Right lung (tissue), 5 donors: Measurements from ENCODE around the gene FRMPD4. TPM values are rescaled to one million over a fixed set of nuclear protein-coding genes. Genes with fewer than 3 reads are reported as not detected.

Experiments
- DNase-seq, 2 donors: peaks; one replicate each; pipeline ENCODE4 v3.0.0-alpha.2; 2013
- polyA plus RNA-seq, 5 donors: library from polyadenylated mRNA; unstranded; fragments of 120-200 nt; gene quantifications; one replicate each; pipeline versions ENCODE4 v1.2.1 to v1.2.3, GENCODE V29; 2013; ENCODE audit warnings: inconsistent platforms in 1 of 5, low replicate concordance in 1 of 5; ENCODE audit not compliant: insufficient read length in 5 of 5, insufficient read depth in 1 of 5

The FRMPD4 gene
- polyA plus RNA-seq, 5 donors: 0.40 to 1.2 (median 0.76) TPM

- DNase-seq: no peak
These were observed 288.1 kb downstream of the FRMPD4 start for GRCh38 chrX:12426420-12426819.

GRCh38 chrX:12434493-12434892 lies 296.2 kb downstream of the FRMPD4 start:
- no peak for DNase-seq

GRCh38 chrX:12439416-12439815 lies 301.1 kb downstream of the FRMPD4 start:
- DNase-seq: no peak

- DNase-seq: no peak
These were observed 302.0 kb downstream of the FRMPD4 start for GRCh38 chrX:12440246-12440645.

GRCh38 chrX:12441381-12442128 lies 303.3 kb downstream of the FRMPD4 start:
- DNase-seq: no peak

GRCh38 chrX:12443534-12444098 lies 305.3 kb downstream of the FRMPD4 start:
- no peak for DNase-seq

GRCh38 chrX:12446342-12447075 lies 308.2 kb downstream of the FRMPD4 start:
- no peak for DNase-seq

GRCh38 chrX:12447448-12448064 lies 309.3 kb downstream of the FRMPD4 start:
- DNase-seq: no peak

- DNase-seq: no peak
These were observed 314.0 kb downstream of the FRMPD4 start for GRCh38 chrX:12452268-12452667.

GRCh38 chrX:12460929-12461328 lies 322.7 kb downstream of the FRMPD4 start:
- DNase-seq: no peak

- no peak for DNase-seq
These were observed 324.8 kb downstream of the FRMPD4 start for GRCh38 chrX:12463052-12463451.

GRCh38 chrX:12463873-12464272 lies 325.6 kb downstream of the FRMPD4 start:
- DNase-seq: no peak

- DNase-seq: no peak
These were observed 329.0 kb downstream of the FRMPD4 start for GRCh38 chrX:12467321-12467720.

- no peak for DNase-seq
These were observed 331.0 kb downstream of the FRMPD4 start for GRCh38 chrX:12469296-12469695.

- DNase-seq: no peak
These were observed 332.8 kb downstream of the FRMPD4 start for GRCh38 chrX:12471061-12471460.

GRCh38 chrX:12480956-12481355 lies 342.7 kb downstream of the FRMPD4 start:
- no peak for DNase-seq

GRCh38 chrX:12488220-12488619 lies 349.9 kb downstream of the FRMPD4 start:
- no peak for DNase-seq

- DNase-seq: no peak
These were observed 350.5 kb downstream of the FRMPD4 start for GRCh38 chrX:12488771-12489170.

- no peak for DNase-seq
These were observed 351.1 kb downstream of the FRMPD4 start for GRCh38 chrX:12489341-12489740.

GRCh38 chrX:12494400-12495138 lies 356.3 kb downstream of the FRMPD4 start:
- no peak for DNase-seq

GRCh38 chrX:12496343-12496742 lies 358.1 kb downstream of the FRMPD4 start:
- DNase-seq: no peak
